Ascending aorta (tissue), 2 donors: ENCODE measurements around the gene INPP5E. TPM values are rescaled to one million over a fixed set of nuclear protein-coding genes. Genes with fewer than 3 reads are reported as not detected.

Source experiments
- DNase-seq, 2 donors: peaks; one replicate each; pipeline ENCODE4 v3.0.0-alpha.2; 2019; ENCODE audit warnings: low spot score in 2 of 2
- H3K27ac ChIP-seq, 2 donors: fragments of 200-600 bp; sonication (generic); one replicate each; pipeline ENCODE4 v1.5.1; 2016 to 2017; ENCODE audit warnings: mild to moderate bottlenecking in 1 of 2
- H3K27me3 ChIP-seq: fragments of 200-600 bp; sonication (generic); one replicate; pipeline ENCODE4 v1.5.1; 2017
- H3K36me3 ChIP-seq, 2 donors: fragments of 200-600 bp; sonication (generic); one replicate each; pipeline ENCODE4 v1.5.1; 2016
- H3K4me1 ChIP-seq, 2 donors: fragments of 200-600 bp; sonication (generic); one replicate each; pipeline ENCODE4 v1.5.1; 2016 to 2017; ENCODE audit warnings: mild to moderate bottlenecking in 1 of 2
- H3K4me3 ChIP-seq, 2 donors: fragments of 200-600 bp; sonication (generic); one replicate each; pipeline ENCODE4 v1.5.1; 2016 to 2017; ENCODE audit warnings: mild to moderate bottlenecking in 1 of 2
- H3K9me3 ChIP-seq, 2 donors: fragments of 200-600 bp; sonication (generic); one replicate each; pipeline ENCODE4 v1.5.1; 2016
- CTCF ChIP-seq, 3 experiments: fragments of 200-600 bp in 2 of 3; fragments of 450-650 bp in 1 of 3; sonication (generic) in 2 of 3; IDR thresholded peaks; one replicate each; pipeline ENCODE4 v1.5.1; 2016 to 2019; ENCODE audit warnings: antibody characterized with exemption in 3 of 3, mild to moderate bottlenecking in 1 of 3, moderate library complexity in 1 of 3
- intact Hi-C: fragments of 100-400 bp; cut with DNase I; formaldehyde crosslinking; loops from one replicate; pipeline ENCODE4 v1.15.1; 2023
- total RNA-seq: library from RNA; depleted of rRNA; stranded (reverse); fragments of >200 nt; gene quantifications from one replicate; pipeline ENCODE4 v1.1.0, GENCODE V29; 2016

Gene INPP5E
- total RNA-seq, 1 donor from 2014 or later, result 20.2 TPM

GRCh38 chr9:136470792-136471469 lies 31.3 kb upstream of the INPP5E start:
- Histone ChIP-seq H3K36me3 (peaks cover 94 to 96% of the 10 kb centered on the region in 2 donors), H3K4me1 (no peaks in the 10 kb centered on the region), H3K27me3 (no peaks in the 10 kb centered on the region), H3K4me3 (no peak overlapping the region), H3K9me3 (no peaks in the 10 kb centered on the region), H3K27ac (no peak overlapping the region)
- TF ChIP-seq CTCF (IDR thresholded peaks at IDR 0.05), result no peak
- DNase-seq, result no peak
- intact Hi-C loops, result no loop called here

GRCh38 chr9:136470356-136470755 lies 30.7 kb upstream of the INPP5E start:
- no peak for TF ChIP-seq CTCF (IDR thresholded peaks at IDR 0.05)
- Histone ChIP-seq H3K4me3 (no peak overlapping the region), H3K27ac (no peak overlapping the region), H3K9me3 (no peaks in the 10 kb centered on the region), H3K36me3 (peaks cover 94 to 96% of the 10 kb centered on the region in 2 donors), H3K27me3 (no peaks in the 10 kb centered on the region), H3K4me1 (no peaks in the 10 kb centered on the region)
- intact Hi-C loops, result no loop called here
- DNase-seq, result no peak

GRCh38 chr9:136467766-136468165 lies 28.1 kb upstream of the INPP5E start:
- Histone ChIP-seq H3K27me3 (no peaks in the 10 kb centered on the region), H3K4me3 (no peak overlapping the region), H3K4me1 (no peaks in the 10 kb centered on the region), H3K36me3 (peaks cover 95 to 96% of the 10 kb centered on the region in 2 donors), H3K9me3 (no peaks in the 10 kb centered on the region), H3K27ac (no peak overlapping the region)
- no peak for TF ChIP-seq CTCF (IDR thresholded peaks at IDR 0.05)
- no peak for DNase-seq
- intact Hi-C loops, result no loop called here

- Histone ChIP-seq H3K27ac (no peak overlapping the region), H3K4me1 (no peaks in the 10 kb centered on the region), H3K4me3 (no peak overlapping the region), H3K36me3 (peaks cover 96 to 99% of the 10 kb centered on the region in 2 donors), H3K27me3 (no peaks in the 10 kb centered on the region), H3K9me3 (no peaks in the 10 kb centered on the region)
- DNase-seq, result no peak
- intact Hi-C loops, result no loop called here
- TF ChIP-seq CTCF (IDR thresholded peaks at IDR 0.05), result no peak
Measured at GRCh38 chr9:136466155-136466541, 26.5 kb upstream of the INPP5E start.

GRCh38 chr9:136465500-136466154 lies 26.0 kb upstream of the INPP5E start:
- H3K36me3 ChIP-seq, result peaks cover 96 to 99% of the 10 kb centered on the region in 2 donors
- no peak for DNase-seq
- H3K27ac ChIP-seq, result no peak overlapping the region
- no peak overlapping the region for H3K4me3 ChIP-seq
- intact Hi-C loops, result no loop called here
- H3K27me3 ChIP-seq, result no peaks in the 10 kb centered on the region
- TF ChIP-seq CTCF (IDR thresholded peaks at IDR 0.05), result no peak
- no peaks in the 10 kb centered on the region for H3K4me1 ChIP-seq
- no peaks in the 10 kb centered on the region for H3K9me3 ChIP-seq
